HCT116 (cell line): Measurements from ENCODE around the gene NT5C3B. TPM values are rescaled to one million over a fixed set of nuclear protein-coding genes. Genes with fewer than 3 reads are reported as not detected.

Experiments used
- ATAC-seq: fragments of 200-7000 bp; cut with Tn5 transposase; 2 replicates; pipeline ENCODE4 v1.9.1; 2020; ENCODE audit warnings: mild to moderate bottlenecking, moderate library complexity
- BruUV-seq: library from RNA; stranded (reverse); fragments of 400-500 nt; replicated peaks from 2 replicates; lab custom pipeline; 2021; lab: Mats Ljungman, UMichigan
- CTCF ChIA-PET: fragments of 300-600 bp; sonication (Branson Sonifier 250); formaldehyde crosslinking; loops from one replicate; lab custom pipeline; 2021; ENCODE audit warnings: antibody characterized with exemption; lab: Charles Lee
- POLR2A ChIA-PET: fragments of 300-600, 350-600 bp; sonication (Branson Sonifier 250); formaldehyde crosslinking; loops from one replicate; lab custom pipeline; 2021; ENCODE audit warnings: antibody characterized with exemption; lab: Charles Lee
- RAD21 ChIA-PET, 2 experiments: fragments of 300-600 bp; sonication (Branson Sonifier 250); formaldehyde crosslinking; loops; one replicate each; lab custom pipeline; 2023; ENCODE audit warnings: low total read pairs in 2 of 2; ENCODE audit not compliant: uncharacterized antibody in 2 of 2, unreplicated experiment in 2 of 2, low non-redundant PET in 1 of 2; lab: Charles Lee
- DNase-seq: peaks from one replicate; pipeline ENCODE4 v3.0.0-alpha.2; 2010; ENCODE audit warnings: low read depth, low spot score
- H2AFZ ChIP-seq: fragments of 200-600 bp; shearing (Covaris generic), sonication (generic); 2 replicates; pipeline ENCODE4 v1.6.1; 2017; ENCODE audit warnings: low read depth, mixed run types, mixed read lengths, antibody characterized with exemption, low read length; ENCODE audit not compliant: poor library complexity, severe bottlenecking
- H3K27ac ChIP-seq: 2 replicates; pipeline ENCODE4 v1.5.1; 2012; ENCODE audit warnings: low read depth, low read length
- H3K27me3 ChIP-seq: fragments of 200-600 bp; sonication (generic); 2 replicates; pipeline ENCODE4 v1.6.1; 2016; ENCODE audit warnings: mixed run types, low read length, mixed read lengths; ENCODE audit not compliant: insufficient read depth
- H3K36me3 ChIP-seq, 2 experiments: fragments of 200-500 bp in 1 of 2; fragments of 200-600 bp in 1 of 2; sonication (Bioruptor generic) in 1 of 2; sonication (generic) in 1 of 2; 2 replicates each; pipeline versions ENCODE4 v1.5.1 to v1.6.1; 2014 to 2016; ENCODE audit warnings: low read length in 2 of 2, inconsistent platforms in 1 of 2, mixed read lengths in 1 of 2, mixed run types in 1 of 2; ENCODE audit not compliant: insufficient read depth in 2 of 2, control insufficient read depth in 1 of 2
- H3K4me1 ChIP-seq, 2 experiments: fragments of 200-600 bp in 1 of 2; sonication (generic) in 1 of 2; 2 replicates each; pipeline versions ENCODE4 v1.5.1 to v1.6.1; 2012 to 2017; ENCODE audit warnings: low read length in 2 of 2, inconsistent platforms in 1 of 2, mild to moderate bottlenecking in 1 of 2, mixed read lengths in 1 of 2, mixed run types in 1 of 2, moderate library complexity in 1 of 2; ENCODE audit not compliant: insufficient read depth in 2 of 2, control insufficient read depth in 1 of 2
- H3K4me2 ChIP-seq: fragments of 200-600 bp; sonication (generic); 2 replicates; pipeline ENCODE4 v1.6.1; 2017; ENCODE audit warnings: mixed run types, low read length, mixed read lengths
- H3K4me3 ChIP-seq, 2 experiments: fragments of 200-600 bp in 1 of 2; sonication (generic) in 1 of 2; replicated peaks in 1 of 2; 2 replicates each; pipeline ENCODE4 v1.5.1; 2011 to 2016; ENCODE audit warnings: low read length in 2 of 2, control low read depth in 1 of 2, low read depth in 1 of 2, mild to moderate bottlenecking in 1 of 2, mixed read lengths in 1 of 2, mixed run types in 1 of 2
- H3K79me2 ChIP-seq: fragments of 200-600 bp; sonication (generic); 2 replicates; pipeline ENCODE4 v1.6.1; 2017; ENCODE audit warnings: mild to moderate bottlenecking, mixed run types, low read length, moderate library complexity, mixed read lengths; ENCODE audit not compliant: insufficient read depth
- H3K9ac ChIP-seq: fragments of 200-600 bp; sonication (generic); 2 replicates; pipeline ENCODE4 v1.6.1; 2016; ENCODE audit warnings: low read length, mixed read lengths
- H3K9me2 ChIP-seq: fragments of 200-600 bp; sonication (generic), shearing (Covaris generic); 2 replicates; pipeline ENCODE4 v1.6.1; 2017; ENCODE audit warnings: mixed run types, mild to moderate bottlenecking, moderate library complexity; ENCODE audit not compliant: insufficient read depth
- H3K9me3 ChIP-seq, 2 experiments: fragments of 200-500 bp in 1 of 2; fragments of 200-600 bp in 1 of 2; sonication (Bioruptor generic) in 1 of 2; sonication (generic) in 1 of 2; 2 replicates each; pipeline ENCODE4 v1.6.1; 2014 to 2017; ENCODE audit warnings: low read length in 2 of 2, mixed read lengths in 2 of 2, inconsistent platforms in 1 of 2, low read depth in 1 of 2, mild to moderate bottlenecking in 1 of 2, mixed run types in 1 of 2, moderate library complexity in 1 of 2; ENCODE audit not compliant: control insufficient read depth in 1 of 2, insufficient read depth in 1 of 2
- H4K20me1 ChIP-seq: fragments of 200-600 bp; sonication (generic), shearing (Covaris generic); 2 replicates; pipeline ENCODE4 v1.6.1; 2017; ENCODE audit warnings: mixed run types, mild to moderate bottlenecking, moderate library complexity; ENCODE audit not compliant: insufficient read depth
- POLR2AphosphoS5 ChIP-seq: IDR thresholded peaks from 2 replicates; pipeline ENCODE4 v1.6.1; 2011; ENCODE audit warnings: mild to moderate bottlenecking, low read depth, low read length, moderate library complexity
- intact Hi-C: fragments of 100-400 bp; cut with micrococcal nuclease; formaldehyde crosslinking; loops from 2 replicates; pipeline ENCODE4 v1.10.0; 2022
- total RNA-seq: library from RNA; stranded (reverse); gene quantifications from one replicate; pipeline ENCODE4 v1.2.1, GENCODE V29; 2021; ENCODE audit not compliant: unreplicated experiment
- TF ChIP-seq, protein P1 (sequence below), 3 experiments: fragments of 200-600 bp in 1 of 3; sonication (generic) in 1 of 3; IDR thresholded peaks in 2 of 3; conservative IDR thresholded peaks in 1 of 3; 2 replicates each; pipeline ENCODE4 v1.5.1; 2012 to 2017; ENCODE audit warnings: low read depth in 2 of 3, low read length in 2 of 3, antibody characterized with exemption in 1 of 3, borderline replicate concordance in 1 of 3, control low read depth in 1 of 3, mild to moderate bottlenecking in 1 of 3, mixed read lengths in 1 of 3, mixed run types in 1 of 3, moderate library complexity in 1 of 3; ENCODE audit not compliant: insufficient read depth in 1 of 3

Gene NT5C3B
- total RNA-seq, 1 experiment from 2014 or later = 110 TPM

DNA sequence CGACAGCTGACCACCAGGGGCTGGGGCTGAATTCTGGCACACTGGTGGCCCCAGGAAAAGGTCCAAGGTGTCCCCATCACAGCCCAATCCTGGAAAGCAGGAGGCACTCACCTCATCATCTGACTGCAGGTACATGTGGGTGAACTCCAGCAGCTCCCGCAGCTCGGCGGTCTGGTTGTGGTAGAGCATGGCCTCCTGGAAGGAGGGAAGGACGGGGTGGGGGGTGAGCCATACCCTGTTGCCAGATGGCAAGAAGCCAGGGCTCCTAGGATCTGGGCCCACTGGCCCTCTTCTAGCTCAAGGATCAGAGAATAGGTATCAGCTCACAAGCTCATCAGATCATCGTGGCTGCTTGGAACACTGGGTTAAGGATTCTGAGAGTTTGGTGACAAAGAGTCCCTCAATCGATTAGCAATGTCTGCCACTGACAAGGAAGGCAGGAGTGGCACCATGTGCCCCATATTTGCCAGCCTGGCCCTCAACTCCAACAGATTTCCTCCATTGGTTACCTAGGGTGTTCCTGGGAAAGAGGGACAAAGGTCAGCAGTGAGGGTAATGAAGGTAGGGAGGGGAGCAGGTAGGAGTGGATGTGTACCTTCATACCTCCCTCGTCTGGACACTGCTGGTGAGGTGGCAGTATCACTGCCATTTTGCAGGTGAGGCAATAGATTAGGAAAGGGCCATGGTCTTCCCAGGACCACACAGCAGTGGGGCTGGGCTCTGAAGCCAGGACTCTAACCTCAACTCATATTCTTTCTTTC, 29.2 kb downstream of the NT5C3B start:
- Histone ChIP-seq H2AFZ (no peak overlapping the region), H3K9me3 (no peaks in the 10 kb centered on the region), H3K79me2 (peaks cover 10% of the 10 kb centered on the region; the same call in 1 of the 2 replicates), H3K9ac (no peak overlapping the region), H3K4me3 (no peak overlapping the region), H3K36me3 (no peaks in the 10 kb centered on the region), H3K9me2 (no peaks in the 10 kb centered on the region), H3K4me1 (peaks cover 7 to 23% of the 10 kb centered on the region in 2 experiments; a peak in 3 of 4 replicates), H3K27me3 (no peaks in the 10 kb centered on the region), H4K20me1 (no peaks in the 10 kb centered on the region), H3K4me2 (no peak overlapping the region), H3K27ac (no peak overlapping the region)
- ATAC-seq (no peak), DNase-seq (no peak)
- CTCF ChIA-PET = no interaction called here
- TF ChIP-seq POLR2AphosphoS5 = 0 out of 2 replicates have a peak, but pooled peaks have one; percentile 17
- TF ChIP-seq, protein P1, sequence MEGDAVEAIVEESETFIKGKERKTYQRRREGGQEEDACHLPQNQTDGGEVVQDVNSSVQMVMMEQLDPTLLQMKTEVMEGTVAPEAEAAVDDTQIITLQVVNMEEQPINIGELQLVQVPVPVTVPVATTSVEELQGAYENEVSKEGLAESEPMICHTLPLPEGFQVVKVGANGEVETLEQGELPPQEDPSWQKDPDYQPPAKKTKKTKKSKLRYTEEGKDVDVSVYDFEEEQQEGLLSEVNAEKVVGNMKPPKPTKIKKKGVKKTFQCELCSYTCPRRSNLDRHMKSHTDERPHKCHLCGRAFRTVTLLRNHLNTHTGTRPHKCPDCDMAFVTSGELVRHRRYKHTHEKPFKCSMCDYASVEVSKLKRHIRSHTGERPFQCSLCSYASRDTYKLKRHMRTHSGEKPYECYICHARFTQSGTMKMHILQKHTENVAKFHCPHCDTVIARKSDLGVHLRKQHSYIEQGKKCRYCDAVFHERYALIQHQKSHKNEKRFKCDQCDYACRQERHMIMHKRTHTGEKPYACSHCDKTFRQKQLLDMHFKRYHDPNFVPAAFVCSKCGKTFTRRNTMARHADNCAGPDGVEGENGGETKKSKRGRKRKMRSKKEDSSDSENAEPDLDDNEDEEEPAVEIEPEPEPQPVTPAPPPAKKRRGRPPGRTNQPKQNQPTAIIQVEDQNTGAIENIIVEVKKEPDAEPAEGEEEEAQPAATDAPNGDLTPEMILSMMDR (IDR thresholded peaks at IDR 0.05 in 2 of 3, conservative IDR thresholded peaks at IDR 0.05 in 1 of 3; ENCODE audit: borderline replicate concordance in 1 of 3, insufficient read depth in 1 of 3, low read depth in 2 of 3, low read length in 2 of 3) = no peak
- no TSS peak for BruUV-seq
- RAD21 ChIA-PET = no interaction called here
- intact Hi-C loops = no loop called here
- POLR2A ChIA-PET = interaction anchor here (1.3 kb wide), 1 partner anchor 20 kb away, joined by 3 read pairs; the partner anchor contains the start of gene JUP
